ENCODE results near the gene MRPL2. TPM values are rescaled to one million over a fixed set of nuclear protein-coding genes. Genes with fewer than 3 reads are reported as not detected.
A peak's percentile ranks its signal among the peaks of the same experiment; 100 is the strongest.

The MRPL2 gene
- total RNA-seq, 1 donor from 2014 or later: 47.4 TPM

- peak within 1 kb of the TSS; percentile 93 for H3K9ac ChIP-seq (ENCODE audit: low read length)
- peaks cover 17% of the 10 kb centered on the region for H3K36me3 Mint-ChIP-seq (ENCODE audit: low read depth, unreplicated experiment)
- TF ChIP-seq EZH2 (IDR thresholded peaks at IDR 0.05; ENCODE audit: insufficient read depth, low read length): no peak
- TF ChIP-seq, protein P1, sequence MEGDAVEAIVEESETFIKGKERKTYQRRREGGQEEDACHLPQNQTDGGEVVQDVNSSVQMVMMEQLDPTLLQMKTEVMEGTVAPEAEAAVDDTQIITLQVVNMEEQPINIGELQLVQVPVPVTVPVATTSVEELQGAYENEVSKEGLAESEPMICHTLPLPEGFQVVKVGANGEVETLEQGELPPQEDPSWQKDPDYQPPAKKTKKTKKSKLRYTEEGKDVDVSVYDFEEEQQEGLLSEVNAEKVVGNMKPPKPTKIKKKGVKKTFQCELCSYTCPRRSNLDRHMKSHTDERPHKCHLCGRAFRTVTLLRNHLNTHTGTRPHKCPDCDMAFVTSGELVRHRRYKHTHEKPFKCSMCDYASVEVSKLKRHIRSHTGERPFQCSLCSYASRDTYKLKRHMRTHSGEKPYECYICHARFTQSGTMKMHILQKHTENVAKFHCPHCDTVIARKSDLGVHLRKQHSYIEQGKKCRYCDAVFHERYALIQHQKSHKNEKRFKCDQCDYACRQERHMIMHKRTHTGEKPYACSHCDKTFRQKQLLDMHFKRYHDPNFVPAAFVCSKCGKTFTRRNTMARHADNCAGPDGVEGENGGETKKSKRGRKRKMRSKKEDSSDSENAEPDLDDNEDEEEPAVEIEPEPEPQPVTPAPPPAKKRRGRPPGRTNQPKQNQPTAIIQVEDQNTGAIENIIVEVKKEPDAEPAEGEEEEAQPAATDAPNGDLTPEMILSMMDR (IDR thresholded peaks at IDR 0.05; ENCODE audit: insufficient read depth, low read depth, low read length): no peak
- peak within 1 kb of the TSS; percentile 61 for H2AFZ ChIP-seq (ENCODE audit: low read depth, low read length)
- peaks cover 16% of the 10 kb centered on the region for H3K36me3 ChIP-seq (ENCODE audit: insufficient read depth, low read length)
- peaks cover 3% of the 10 kb centered on the region for H3K9me3 Mint-ChIP-seq (ENCODE audit: unreplicated experiment)
- peak within 1 kb of the TSS; percentile 64 for H3K4me3 ChIP-seq (ENCODE audit: insufficient read depth, low read depth, low read length)
- peaks cover 31% of the 10 kb centered on the region for H3K4me1 ChIP-seq (ENCODE audit: insufficient read depth, low read length)
- H3K27me3 ChIP-seq (ENCODE audit: insufficient read depth, low read length): no peaks in the 10 kb centered on the region
- H3K27ac Mint-ChIP-seq (ENCODE audit: unreplicated experiment): peak within 1 kb of the TSS; percentile 97
- DNase-seq (ENCODE audit: low read depth): peak; percentile 91
- H3K27me3 Mint-ChIP-seq (ENCODE audit: low read depth, unreplicated experiment): no peaks in the 10 kb centered on the region
- peaks cover 25% of the 10 kb centered on the region for H3K4me1 Mint-ChIP-seq (ENCODE audit: low read depth, unreplicated experiment)
- H3K9me3 ChIP-seq (ENCODE audit: insufficient read depth, low read depth, low read length): no peaks in the 10 kb centered on the region
- H3K4me3 Mint-ChIP-seq (ENCODE audit: unreplicated experiment): peak within 1 kb of the TSS; percentile 93
- no peak for FAIRE-seq
- H3K4me2 ChIP-seq (ENCODE audit: low read length): peak within 1 kb of the TSS; percentile 91
- H3K79me2 ChIP-seq (ENCODE audit: insufficient read depth, low read length): peaks cover 48% of the 10 kb centered on the region
- peak within 1 kb of the TSS; percentile 90 for H3K27ac ChIP-seq (ENCODE audit: low read depth, low read length)
- H4K20me1 ChIP-seq (ENCODE audit: insufficient read depth, low read length): no peaks in the 10 kb centered on the region
These were observed 5.6 kb downstream of the MRPL2 start, which contains the start of gene CUL7 for GRCh38 chr6:43053545-43054205. Gene CUL7, minus strand, starts transcription at chr6:43053851. Its CDS starts 1,063 bp downstream, at chr6:43052788.

DNA sequence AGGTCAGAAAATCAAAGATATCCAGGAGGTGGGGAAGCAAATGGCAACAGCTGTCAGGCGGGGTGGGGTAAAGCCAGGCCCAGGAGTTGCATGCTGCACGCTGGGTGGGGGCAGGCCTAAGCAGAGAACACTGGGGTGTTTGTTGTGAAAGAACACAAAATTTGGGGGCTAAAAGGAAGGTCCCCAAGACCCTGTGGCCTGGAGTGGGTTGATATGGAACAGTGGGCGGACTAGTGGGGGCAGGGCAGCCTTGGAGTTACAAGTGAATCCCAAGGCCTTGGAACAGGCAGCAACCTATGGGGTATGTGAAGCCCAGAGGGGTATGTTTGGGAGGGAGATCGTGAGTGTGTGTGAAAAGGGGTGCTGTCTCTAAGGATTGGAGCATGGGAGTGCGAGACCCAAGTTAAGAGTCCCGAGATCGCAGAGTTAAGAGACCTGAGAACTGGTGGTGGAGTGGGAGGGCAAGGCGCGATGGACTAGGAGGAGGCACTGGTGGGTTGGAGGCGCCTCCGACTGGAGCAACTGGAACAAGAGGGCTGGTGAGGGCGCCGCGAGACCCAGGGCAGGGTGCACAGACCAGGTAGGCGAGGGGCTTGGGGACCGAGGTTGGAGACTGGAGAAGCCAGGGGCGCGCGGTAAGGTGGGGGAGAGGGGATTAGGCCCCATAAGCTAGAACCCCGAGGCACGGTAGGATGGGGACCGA lies 6.2 kb downstream of the MRPL2 start:
- no peaks in the 10 kb centered on the region for H3K27me3 Mint-ChIP-seq (ENCODE audit: low read depth, unreplicated experiment)
- Histone ChIP-seq H3K4me2 (ENCODE audit: low read length) (peak overlapping the region; percentile 91), H4K20me1 (ENCODE audit: insufficient read depth, low read length) (no peaks in the 10 kb centered on the region), H3K79me2 (ENCODE audit: insufficient read depth, low read length) (peaks cover 41% of the 10 kb centered on the region), H3K36me3 (ENCODE audit: insufficient read depth, low read length) (peaks cover 15% of the 10 kb centered on the region), H3K9ac (ENCODE audit: low read length) (peak overlapping the region; percentile 93), H3K27ac (ENCODE audit: low read depth, low read length) (peak overlapping the region; percentile 90), H3K4me3 (ENCODE audit: insufficient read depth, low read depth, low read length) (peak overlapping the region; percentile 64), H3K27me3 (ENCODE audit: insufficient read depth, low read length) (no peaks in the 10 kb centered on the region), H2AFZ (ENCODE audit: low read depth, low read length) (peak overlapping the region; percentile 61), H3K4me1 (ENCODE audit: insufficient read depth, low read length) (peaks cover 26% of the 10 kb centered on the region), H3K9me3 (ENCODE audit: insufficient read depth, low read depth, low read length) (no peaks in the 10 kb centered on the region)
- peak; percentile 12 for DNase-seq (ENCODE audit: low read depth)
- peak overlapping the region; percentile 97 for H3K27ac Mint-ChIP-seq (ENCODE audit: unreplicated experiment)
- no peak for TF ChIP-seq EZH2 (IDR thresholded peaks at IDR 0.05; ENCODE audit: insufficient read depth, low read length)
- TF ChIP-seq, protein P1 (IDR thresholded peaks at IDR 0.05; ENCODE audit: insufficient read depth, low read depth, low read length): no peak
- no peak for FAIRE-seq
- peaks cover 3% of the 10 kb centered on the region for H3K9me3 Mint-ChIP-seq (ENCODE audit: unreplicated experiment)
- H3K4me1 Mint-ChIP-seq (ENCODE audit: low read depth, unreplicated experiment): peaks cover 25% of the 10 kb centered on the region
- H3K4me3 Mint-ChIP-seq (ENCODE audit: unreplicated experiment): peak overlapping the region; percentile 93
- peaks cover 17% of the 10 kb centered on the region for H3K36me3 Mint-ChIP-seq (ENCODE audit: low read depth, unreplicated experiment)
